Stimulated activated CD8-positive, alpha-beta memory T cell treated with anti-CD3 and anti-CD28 coated beads, Interleukin-4, amount 100 ng/mL, for 1 hour (primary cell): ENCODE measurements around the gene PTPRN2.
"Not testable (repeated sequence)": the region's sequence is repeated elsewhere in the genome, so short reads cannot be mapped to it uniquely, and the experiment has no call there.

Source experiments
- DNase-seq, 2 donors: peaks; one replicate each; pipeline ENCODE4 v3.0.0-alpha.2; 2020; ENCODE audit warnings: low read depth in 2 of 2, low spot score in 1 of 2

Gene PTPRN2

GRCh38 chr7:158355456-158356065 is 232.1 kb downstream of the PTPRN2 start:
- no peak for DNase-seq

- no peak for DNase-seq
These were observed 232.8 kb downstream of the PTPRN2 start for GRCh38 chr7:158354861-158355260.

- DNase-seq = no peak
These were observed 233.7 kb downstream of the PTPRN2 start for GRCh38 chr7:158353606-158354570.

GRCh38 chr7:158351899-158352729 is 235.5 kb downstream of the PTPRN2 start:
- DNase-seq = not testable (repeated sequence)

- DNase-seq = no peak
These were observed 236.1 kb downstream of the PTPRN2 start for GRCh38 chr7:158351481-158351880.

- DNase-seq = no peak
These were observed 236.6 kb downstream of the PTPRN2 start for GRCh38 chr7:158351051-158351450.

GRCh38 chr7:158350166-158350900 is 237.3 kb downstream of the PTPRN2 start:
- no peak for DNase-seq

- no peak for DNase-seq
These were observed 239.2 kb downstream of the PTPRN2 start for GRCh38 chr7:158348446-158348845.

- not testable (repeated sequence) for DNase-seq
These were observed 239.6 kb downstream of the PTPRN2 start for GRCh38 chr7:158348039-158348438.

GRCh38 chr7:158345731-158346130 is 241.9 kb downstream of the PTPRN2 start:
- DNase-seq = no peak

GRCh38 chr7:158344706-158345300 is 242.8 kb downstream of the PTPRN2 start:
- DNase-seq = no peak

- no peak for DNase-seq
These were observed 243.6 kb downstream of the PTPRN2 start for GRCh38 chr7:158343936-158344455.

- DNase-seq = no peak
These were observed 244.1 kb downstream of the PTPRN2 start for GRCh38 chr7:158343526-158343925.

- not testable (repeated sequence) for DNase-seq
These were observed 246.5 kb downstream of the PTPRN2 start for GRCh38 chr7:158341097-158341496.

GRCh38 chr7:158336952-158337351 is 250.7 kb downstream of the PTPRN2 start:
- DNase-seq = not testable (repeated sequence)

- not testable (repeated sequence) for DNase-seq
These were observed 255.1 kb downstream of the PTPRN2 start for GRCh38 chr7:158332516-158332915.

GRCh38 chr7:158331826-158332450 is 255.7 kb downstream of the PTPRN2 start:
- not testable (repeated sequence) for DNase-seq

- no peak for DNase-seq
These were observed 257.9 kb downstream of the PTPRN2 start for GRCh38 chr7:158329686-158330085.

- no peak for DNase-seq
These were observed 258.5 kb downstream of the PTPRN2 start for GRCh38 chr7:158329014-158329610.
